ENCODE measurements around the gene HLA-DRB1.

Gene HLA-DRB1

DNA sequence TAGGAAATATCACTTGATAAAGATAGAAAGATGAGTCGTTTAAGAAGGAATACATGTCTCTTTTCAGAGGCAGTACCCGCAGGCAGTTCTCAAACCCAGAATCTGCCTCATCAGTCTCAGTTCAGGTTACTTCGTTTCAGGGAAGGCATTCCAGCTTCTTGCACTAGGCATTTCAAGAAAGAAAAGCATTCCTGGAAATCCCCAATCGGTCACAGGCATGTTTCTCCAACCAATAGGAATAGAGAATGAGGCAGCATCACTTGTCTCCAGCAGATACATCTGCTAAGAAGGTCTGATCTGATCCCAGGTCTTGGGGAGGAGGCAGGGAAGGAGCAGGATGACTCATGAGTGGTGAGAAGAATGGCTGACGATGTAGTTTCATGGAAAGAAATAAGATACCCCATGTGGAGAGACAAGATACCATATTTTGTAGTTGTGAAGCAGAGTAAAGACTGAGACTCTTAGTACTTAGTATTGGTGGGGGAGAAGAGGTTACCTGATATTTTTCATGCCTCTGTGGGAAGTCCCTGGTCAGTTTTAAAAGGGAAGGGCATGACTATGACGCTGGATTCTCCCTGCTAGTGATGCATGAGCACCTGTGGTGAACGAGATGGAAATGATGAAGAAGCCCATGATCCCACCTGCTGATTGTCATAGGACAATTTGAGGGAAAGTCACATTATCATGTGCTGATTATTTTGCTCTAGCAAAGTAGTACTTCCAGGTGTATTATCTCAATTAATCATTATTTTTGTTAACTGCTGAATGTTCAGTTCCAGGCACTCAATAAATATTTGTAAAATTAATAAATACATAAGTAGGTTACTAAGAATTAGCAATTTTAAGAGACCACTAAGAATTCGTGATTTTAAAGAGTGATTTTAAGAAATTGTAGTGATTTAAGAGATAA is 20.3 kb upstream of the HLA-DRB1 start:
- Histone ChIP-seq H3K36me3 (ENCODE audit: control insufficient read depth, insufficient read depth, low read length) (no peaks in the 10 kb centered on the region), H3K4me3 (ENCODE audit: insufficient read depth, low read depth, low read length) (no peak overlapping the region), H3K9me3 (ENCODE audit: control insufficient read depth, low read length) (no peaks in the 10 kb centered on the region), H3K27me3 (ENCODE audit: control insufficient read depth, insufficient read depth, low read length, poor library complexity, severe bottlenecking) (no peaks in the 10 kb centered on the region), H3K4me1 (ENCODE audit: control insufficient read depth, insufficient read depth, low read length) (no peaks in the 10 kb centered on the region), H3K27ac (ENCODE audit: insufficient read depth, low read depth, low read length, poor library complexity, severe bottlenecking) (no peak overlapping the region)
- 26 to 28% methylated on average over 8 of the region's 8 CpGs for WGBS, 2 experiments

DNA sequence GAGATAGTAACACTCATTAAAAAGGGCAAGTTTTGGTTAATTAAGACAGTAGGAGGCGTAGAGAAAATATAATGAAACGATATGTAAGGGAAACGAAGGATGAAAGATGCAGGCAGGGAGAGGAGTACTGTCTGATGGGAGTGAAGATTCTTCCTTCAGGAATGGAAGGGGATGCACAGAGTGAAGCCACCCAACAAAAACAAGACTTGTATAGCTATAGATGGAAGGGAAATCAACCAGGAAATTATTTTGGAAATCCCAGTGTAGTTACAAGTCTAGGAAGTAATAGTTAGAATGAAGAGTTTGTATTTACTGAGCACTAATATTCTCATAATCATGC is 19.7 kb upstream of the HLA-DRB1 start:
- no peaks in the 10 kb centered on the region for H3K36me3 ChIP-seq (ENCODE audit: control insufficient read depth, insufficient read depth, low read length)
- H3K4me3 ChIP-seq (ENCODE audit: insufficient read depth, low read depth, low read length), result no peak overlapping the region
- H3K27ac ChIP-seq (ENCODE audit: insufficient read depth, low read depth, low read length, poor library complexity, severe bottlenecking), result no peak overlapping the region
- H3K4me1 ChIP-seq (ENCODE audit: control insufficient read depth, insufficient read depth, low read length), result no peaks in the 10 kb centered on the region
- no peaks in the 10 kb centered on the region for H3K27me3 ChIP-seq (ENCODE audit: control insufficient read depth, insufficient read depth, low read length, poor library complexity, severe bottlenecking)
- 79 to 86% methylated on average over 3 of the region's 3 CpGs for WGBS, 2 experiments
- H3K9me3 ChIP-seq (ENCODE audit: control insufficient read depth, low read length), result no peaks in the 10 kb centered on the region

DNA sequence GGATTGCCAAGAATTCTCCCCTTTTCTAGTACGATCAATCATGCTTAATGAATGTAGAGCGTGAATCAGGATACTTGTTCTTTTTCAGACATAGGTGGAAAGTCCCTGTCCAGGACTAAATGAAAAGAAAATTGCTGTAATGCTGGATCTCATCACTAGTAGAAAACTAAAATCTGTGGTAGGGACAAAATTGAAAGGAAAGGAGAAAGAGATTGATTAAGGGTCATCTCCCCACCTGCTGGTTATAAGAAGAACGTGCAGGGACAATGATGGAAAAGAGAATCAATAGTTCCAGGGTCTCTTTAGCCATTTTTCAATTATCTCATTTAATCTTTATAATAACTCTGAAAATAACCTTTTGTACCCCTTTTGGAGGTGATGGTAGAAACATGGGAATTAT is 18.7 kb upstream of the HLA-DRB1 start:
- Histone ChIP-seq H3K27ac (ENCODE audit: insufficient read depth, low read depth, low read length, poor library complexity, severe bottlenecking) (no peak overlapping the region), H3K4me1 (ENCODE audit: control insufficient read depth, insufficient read depth, low read length) (no peaks in the 10 kb centered on the region)
- WGBS, 2 experiments, result 52 to 56% methylated on average over 3 of the region's 3 CpGs

DNA sequence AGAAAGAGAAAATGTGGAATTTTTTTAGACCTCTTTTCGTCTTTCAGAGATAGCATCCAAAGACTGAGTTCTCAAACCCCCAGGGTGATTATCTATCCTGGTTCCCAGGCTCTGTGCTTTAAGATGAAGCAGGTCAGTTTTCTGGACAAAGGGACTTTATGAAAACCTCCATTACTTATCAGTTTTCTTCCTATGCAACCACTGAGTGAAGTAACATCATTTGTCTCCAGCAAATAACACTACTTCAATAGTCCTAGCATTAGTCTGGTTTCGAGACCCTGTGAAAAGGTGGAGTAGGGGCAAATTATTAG is 18.3 kb upstream of the HLA-DRB1 start:
- 55 to 64% methylated on average over 2 of the region's 2 CpGs for WGBS, 2 experiments
- H3K36me3 ChIP-seq (ENCODE audit: control insufficient read depth, insufficient read depth, low read length), result no peaks in the 10 kb centered on the region
- H3K27ac ChIP-seq (ENCODE audit: insufficient read depth, low read depth, low read length, poor library complexity, severe bottlenecking), result no peak overlapping the region
- no peaks in the 10 kb centered on the region for H3K4me1 ChIP-seq (ENCODE audit: control insufficient read depth, insufficient read depth, low read length)
- H3K9me3 ChIP-seq (ENCODE audit: control insufficient read depth, low read length), result no peaks in the 10 kb centered on the region
- H3K27me3 ChIP-seq (ENCODE audit: control insufficient read depth, insufficient read depth, low read length, poor library complexity, severe bottlenecking), result no peaks in the 10 kb centered on the region
- H3K4me3 ChIP-seq (ENCODE audit: insufficient read depth, low read depth, low read length), result no peak overlapping the region

More for the DNA sequence above, 18.7 kb upstream of the HLA-DRB1 start:
- H3K27me3 ChIP-seq (ENCODE audit: control insufficient read depth, insufficient read depth, low read length, poor library complexity, severe bottlenecking), result no peaks in the 10 kb centered on the region
- H3K4me3 ChIP-seq (ENCODE audit: insufficient read depth, low read depth, low read length), result no peak overlapping the region
- no peaks in the 10 kb centered on the region for H3K9me3 ChIP-seq (ENCODE audit: control insufficient read depth, low read length)
- H3K36me3 ChIP-seq (ENCODE audit: control insufficient read depth, insufficient read depth, low read length), result no peaks in the 10 kb centered on the region

DNA sequence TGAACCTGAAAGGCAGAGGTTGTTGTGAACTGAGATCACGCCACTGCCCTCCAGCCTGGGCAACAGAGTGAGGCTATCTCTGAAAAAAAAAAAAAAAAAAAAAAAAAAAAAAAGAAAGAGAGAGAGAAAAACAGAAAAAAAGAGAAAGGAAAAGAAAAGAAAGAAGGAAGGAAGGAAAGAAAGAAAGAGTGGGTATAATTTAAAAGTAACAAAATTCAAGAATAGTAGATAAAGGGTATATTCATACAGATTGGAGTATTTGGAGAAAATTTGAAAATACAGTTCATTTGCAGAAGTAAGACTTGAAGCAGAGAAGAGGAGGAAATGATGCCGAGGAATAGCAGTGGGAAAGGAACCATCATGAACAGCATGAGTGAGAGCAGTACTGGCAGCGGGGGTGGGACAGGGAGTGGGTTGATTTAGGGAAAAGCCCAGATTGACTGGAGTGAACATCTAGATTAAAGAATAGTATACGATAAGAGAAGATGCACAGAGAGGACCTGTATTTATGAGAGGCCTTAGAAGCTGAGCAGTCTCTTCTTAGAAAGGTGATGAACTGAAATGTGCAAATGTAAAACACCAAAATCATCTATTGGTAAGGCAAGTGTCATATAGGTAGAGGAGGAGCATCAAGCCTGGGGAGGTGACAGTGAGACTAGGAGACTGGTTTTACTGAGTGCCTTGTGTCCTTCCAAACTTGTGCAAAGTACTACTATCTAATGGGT is 17.8 kb upstream of the HLA-DRB1 start:
- Histone ChIP-seq H3K36me3 (ENCODE audit: control insufficient read depth, insufficient read depth, low read length) (no peaks in the 10 kb centered on the region), H3K27me3 (ENCODE audit: control insufficient read depth, insufficient read depth, low read length, poor library complexity, severe bottlenecking) (no peaks in the 10 kb centered on the region), H3K4me1 (ENCODE audit: control insufficient read depth, insufficient read depth, low read length) (no peaks in the 10 kb centered on the region), H3K27ac (ENCODE audit: insufficient read depth, low read depth, low read length, poor library complexity, severe bottlenecking) (no peak overlapping the region), H3K9me3 (ENCODE audit: control insufficient read depth, low read length) (no peaks in the 10 kb centered on the region), H3K4me3 (ENCODE audit: insufficient read depth, low read depth, low read length) (no peak overlapping the region)
- whole genome bisulfite sequencing, 2 experiments, result 89 to 94% methylated on average over 4 of the region's 4 CpGs

DNA sequence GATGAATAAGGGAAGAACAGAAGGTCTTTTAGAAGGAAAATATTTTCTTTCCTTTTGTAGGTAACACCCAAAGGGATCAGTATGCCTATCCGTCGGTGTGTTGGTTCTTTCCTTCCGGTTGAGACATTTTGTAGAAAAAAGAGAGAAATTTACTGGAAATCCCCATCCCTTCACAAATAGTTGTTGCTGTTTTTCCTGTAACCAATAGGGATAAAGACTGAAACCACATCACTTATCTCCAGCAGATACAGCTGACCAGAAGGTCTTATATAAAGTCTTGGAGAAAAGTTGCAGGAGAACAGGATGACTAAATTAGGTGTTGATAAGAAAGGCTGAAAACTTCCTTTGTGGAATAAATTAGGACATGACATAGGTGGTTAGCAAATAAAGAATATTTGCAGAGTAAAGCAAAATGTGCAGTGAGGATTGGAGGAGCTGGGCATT is 14.8 kb upstream of the HLA-DRB1 start:
- 78% methylated on average over 3 of the region's 3 CpGs; no CpG with 5 or more reads in 1 of the 2 experiments for WGBS, 2 experiments

DNA sequence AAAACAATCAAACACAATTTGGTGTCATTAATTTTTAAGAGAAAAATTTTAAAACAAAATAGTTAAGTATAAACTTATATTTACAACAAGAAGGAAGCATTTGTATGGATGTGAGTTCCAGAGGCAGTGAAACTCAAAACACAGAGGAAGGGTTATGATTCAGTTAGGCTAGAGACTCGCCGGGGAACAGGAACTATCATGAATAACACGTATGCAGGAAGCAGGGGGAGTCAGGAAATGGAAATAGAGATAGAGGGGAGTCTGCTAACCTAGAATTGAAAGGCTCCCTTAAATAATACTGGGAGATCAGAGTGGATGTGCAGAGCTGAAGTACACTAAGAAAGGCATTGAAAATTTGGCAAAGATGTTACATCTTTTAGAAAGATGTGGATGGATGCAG is 14.2 kb upstream of the HLA-DRB1 start:
- 37 to 49% methylated on average over 3 of the region's 3 CpGs for WGBS, 2 experiments
- Histone ChIP-seq H3K36me3 (ENCODE audit: control insufficient read depth, insufficient read depth, low read length) (no peaks in the 10 kb centered on the region), H3K4me3 (ENCODE audit: insufficient read depth, low read depth, low read length) (no peak overlapping the region), H3K9me3 (ENCODE audit: control insufficient read depth, low read length) (no peaks in the 10 kb centered on the region), H3K4me1 (ENCODE audit: control insufficient read depth, insufficient read depth, low read length) (no peaks in the 10 kb centered on the region), H3K27ac (ENCODE audit: insufficient read depth, low read depth, low read length, poor library complexity, severe bottlenecking) (no peak overlapping the region), H3K27me3 (ENCODE audit: control insufficient read depth, insufficient read depth, low read length, poor library complexity, severe bottlenecking) (no peaks in the 10 kb centered on the region)

More for the DNA sequence above, 14.8 kb upstream of the HLA-DRB1 start:
- Histone ChIP-seq H3K4me3 (ENCODE audit: insufficient read depth, low read depth, low read length) (no peak overlapping the region), H3K9me3 (ENCODE audit: control insufficient read depth, low read length) (no peaks in the 10 kb centered on the region), H3K36me3 (ENCODE audit: control insufficient read depth, insufficient read depth, low read length) (no peaks in the 10 kb centered on the region), H3K4me1 (ENCODE audit: control insufficient read depth, insufficient read depth, low read length) (no peaks in the 10 kb centered on the region), H3K27me3 (ENCODE audit: control insufficient read depth, insufficient read depth, low read length, poor library complexity, severe bottlenecking) (no peaks in the 10 kb centered on the region), H3K27ac (ENCODE audit: insufficient read depth, low read depth, low read length, poor library complexity, severe bottlenecking) (no peak overlapping the region)

DNA sequence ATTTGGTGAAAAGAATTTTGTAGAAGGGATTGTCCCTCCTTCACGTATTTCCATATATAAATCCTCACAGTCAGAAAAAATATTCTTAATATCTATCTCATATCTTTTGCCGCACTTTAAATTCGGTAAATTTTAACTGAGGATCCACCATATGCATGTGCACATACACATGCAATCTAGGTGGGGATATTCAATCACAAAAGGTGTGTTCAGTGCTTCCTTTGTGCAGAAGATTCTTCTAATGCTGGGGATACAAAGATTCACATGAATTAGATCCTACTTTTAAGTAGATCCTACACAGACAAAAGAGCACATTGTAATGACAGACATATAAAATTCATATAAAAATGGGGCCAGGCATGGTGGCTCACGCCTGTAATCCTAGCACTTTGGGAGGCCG is 13.6 kb upstream of the HLA-DRB1 start:
- no peaks in the 10 kb centered on the region for H3K4me1 ChIP-seq (ENCODE audit: control insufficient read depth, insufficient read depth, low read length)
- no peaks in the 10 kb centered on the region for H3K9me3 ChIP-seq (ENCODE audit: control insufficient read depth, low read length)
- H3K27ac ChIP-seq (ENCODE audit: insufficient read depth, low read depth, low read length, poor library complexity, severe bottlenecking), result no peak overlapping the region
- H3K36me3 ChIP-seq (ENCODE audit: control insufficient read depth, insufficient read depth, low read length), result no peaks in the 10 kb centered on the region
- no peak overlapping the region for H3K4me3 ChIP-seq (ENCODE audit: insufficient read depth, low read depth, low read length)
- H3K27me3 ChIP-seq (ENCODE audit: control insufficient read depth, insufficient read depth, low read length, poor library complexity, severe bottlenecking), result no peaks in the 10 kb centered on the region
- WGBS, 2 experiments, result 79 to 82% methylated on average over 5 of the region's 5 CpGs

DNA sequence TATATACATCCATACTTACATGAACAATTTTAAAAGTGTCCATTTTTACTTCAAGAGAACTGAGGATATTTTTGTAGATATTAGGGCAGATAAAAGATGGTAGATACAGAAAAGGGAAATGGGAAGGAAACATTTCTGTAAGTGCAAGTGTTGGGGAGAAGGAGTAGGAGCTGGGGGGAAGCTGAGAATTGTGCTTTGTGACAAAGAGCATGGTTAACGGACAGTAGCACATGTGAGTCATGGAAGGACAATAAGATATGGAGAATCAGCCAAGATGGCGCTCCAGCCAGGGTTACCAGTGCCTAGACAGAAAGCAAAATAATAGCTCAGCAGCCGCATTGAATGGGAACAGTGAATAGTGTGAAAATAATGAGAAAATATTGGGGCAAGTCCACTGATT is 12.7 kb upstream of the HLA-DRB1 start:
- Histone ChIP-seq H3K27me3 (ENCODE audit: control insufficient read depth, insufficient read depth, low read length, poor library complexity, severe bottlenecking) (no peaks in the 10 kb centered on the region), H3K9me3 (ENCODE audit: control insufficient read depth, low read length) (no peaks in the 10 kb centered on the region), H3K27ac (ENCODE audit: insufficient read depth, low read depth, low read length, poor library complexity, severe bottlenecking) (no peak overlapping the region), H3K36me3 (ENCODE audit: control insufficient read depth, insufficient read depth, low read length) (no peaks in the 10 kb centered on the region), H3K4me3 (ENCODE audit: insufficient read depth, low read depth, low read length) (no peak overlapping the region), H3K4me1 (ENCODE audit: control insufficient read depth, insufficient read depth, low read length) (no peaks in the 10 kb centered on the region)
- WGBS, 2 experiments, result 64 to 68% methylated on average over 3 of the region's 3 CpGs

DNA sequence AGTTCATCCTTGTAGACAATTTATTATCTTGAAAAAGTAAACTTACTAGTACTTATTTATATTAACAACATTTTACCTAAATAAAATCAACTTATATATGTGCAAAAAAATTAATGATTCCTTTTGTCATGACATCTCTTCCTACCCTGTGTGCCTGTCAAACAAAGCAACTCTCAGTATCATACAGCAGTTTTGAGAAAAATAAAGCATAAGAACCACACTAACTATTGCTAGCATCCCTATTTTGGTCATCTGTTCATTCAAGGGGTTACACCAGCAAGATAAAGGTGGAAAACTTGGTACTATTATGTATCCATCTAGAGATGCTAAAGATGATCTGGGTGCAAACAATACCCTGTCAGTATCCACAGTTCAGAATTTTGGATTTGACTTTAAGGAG is 7.4 kb upstream of the HLA-DRB1 start:
- H3K36me3 ChIP-seq (ENCODE audit: control insufficient read depth, insufficient read depth, low read length), result no peaks in the 10 kb centered on the region
- no peaks in the 10 kb centered on the region for H3K27me3 ChIP-seq (ENCODE audit: control insufficient read depth, insufficient read depth, low read length, poor library complexity, severe bottlenecking)
- H3K27ac ChIP-seq (ENCODE audit: insufficient read depth, low read depth, low read length, poor library complexity, severe bottlenecking), result no peak overlapping the region
- no peaks in the 10 kb centered on the region for H3K9me3 ChIP-seq (ENCODE audit: control insufficient read depth, low read length)
- no peak overlapping the region for H3K4me3 ChIP-seq (ENCODE audit: insufficient read depth, low read depth, low read length)
- no peaks in the 10 kb centered on the region for H3K4me1 ChIP-seq (ENCODE audit: control insufficient read depth, insufficient read depth, low read length)

Data from ectodermal cell (in vitro differentiated cells).